DND-41 (cell line): ENCODE results near the gene DAW1.

ENCODE experiments used
- ATAC-seq: fragments of 200-7000 bp; cut with Tn5 transposase; 3 replicates; pipeline ENCODE4 v1.9.1; 2021; ENCODE audit warnings: low read depth; ENCODE audit not compliant: insufficient read depth
- DNase-seq: peaks from one replicate; pipeline ENCODE4 v3.0.0-alpha.2; 2020
- H2AFZ ChIP-seq: 2 replicates; pipeline ENCODE4 v1.6.0; 2012; ENCODE audit warnings: low read depth, low read length
- H3K27ac ChIP-seq: 2 replicates; pipeline ENCODE4 v1.5.1; 2012; ENCODE audit warnings: low read length, inconsistent platforms
- H3K27me3 ChIP-seq: fragments of 200-600 bp; sonication (generic); 2 replicates; pipeline ENCODE4 v1.6.0; 2012; ENCODE audit warnings: low read length, mild to moderate bottlenecking, inconsistent platforms; ENCODE audit not compliant: insufficient read depth, poor library complexity
- H3K36me3 ChIP-seq: 2 replicates; pipeline ENCODE4 v1.5.1; 2012; ENCODE audit warnings: low read length, inconsistent platforms; ENCODE audit not compliant: insufficient read depth
- H3K4me1 ChIP-seq: 2 replicates; pipeline ENCODE4 v1.5.1; 2012; ENCODE audit warnings: mild to moderate bottlenecking, low read length; ENCODE audit not compliant: insufficient read depth
- H3K4me2 ChIP-seq: 2 replicates; pipeline ENCODE4 v1.6.0; 2012; ENCODE audit warnings: mild to moderate bottlenecking, moderate library complexity, low read length, inconsistent platforms; ENCODE audit not compliant: insufficient read depth
- H3K4me3 ChIP-seq, 2 experiments: fragments of 200-600 bp in 1 of 2; shearing (Covaris generic) in 1 of 2; 2 replicates each; pipeline ENCODE4 v1.5.1; 2012 to 2016; ENCODE audit warnings: inconsistent platforms in 2 of 2, low read length in 2 of 2, mild to moderate bottlenecking in 2 of 2, low read depth in 1 of 2, moderate library complexity in 1 of 2
- H3K79me2 ChIP-seq: 2 replicates; pipeline ENCODE4 v1.6.0; 2012; ENCODE audit warnings: low read length, inconsistent platforms; ENCODE audit not compliant: insufficient read depth
- H3K9ac ChIP-seq: 2 replicates; pipeline ENCODE4 v1.6.0; 2012; ENCODE audit warnings: low read depth, mild to moderate bottlenecking, inconsistent platforms, low read length, moderate library complexity
- H3K9me3 ChIP-seq: 2 replicates; pipeline ENCODE4 v1.5.1; 2012; ENCODE audit warnings: low read length, moderate library complexity, mild to moderate bottlenecking, inconsistent platforms; ENCODE audit not compliant: insufficient read depth, severe bottlenecking
- H4K20me1 ChIP-seq: 2 replicates; pipeline ENCODE4 v1.6.0; 2012; ENCODE audit warnings: low read length; ENCODE audit not compliant: insufficient read depth
- CTCF ChIP-seq: IDR thresholded peaks from 2 replicates; pipeline ENCODE4 v1.5.1; 2012; ENCODE audit warnings: borderline replicate concordance, low read length, moderate library complexity, mild to moderate bottlenecking; ENCODE audit not compliant: poor library complexity, severe bottlenecking; ENCODE audit errors: extremely low read depth
- EZH2 ChIP-seq: IDR thresholded peaks from 3 replicates; pipeline ENCODE4 v1.6.1; 2012; ENCODE audit warnings: borderline replicate concordance, low read depth, mild to moderate bottlenecking, moderate library complexity, low read length, inconsistent platforms; ENCODE audit not compliant: severe bottlenecking

Gene DAW1

DNA sequence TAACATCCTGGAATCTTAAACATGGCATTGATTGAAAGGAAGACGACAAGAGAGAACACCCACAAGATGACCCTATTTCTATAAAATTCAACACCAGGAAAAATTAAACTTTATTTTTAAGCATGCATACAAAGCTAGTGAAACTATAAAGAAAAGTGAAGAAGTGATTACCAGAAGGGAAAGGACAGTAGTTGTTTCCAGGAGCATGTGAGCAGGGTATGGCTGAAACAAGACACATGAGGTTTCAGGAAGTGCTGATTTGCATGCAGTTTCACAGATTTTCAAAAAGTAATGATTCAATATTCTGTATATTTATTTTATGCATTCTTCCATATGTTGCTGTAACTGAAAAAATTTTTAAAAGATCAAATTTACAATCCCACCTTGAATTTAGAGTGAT, 24.6 kb upstream of the DAW1 start:
- H3K9ac ChIP-seq = no peak overlapping the region
- no peaks in the 10 kb centered on the region for H3K79me2 ChIP-seq
- no peaks in the 10 kb centered on the region for H3K9me3 ChIP-seq
- H3K27ac ChIP-seq = no peak overlapping the region
- ATAC-seq (no peak), DNase-seq (no peak)
- no peaks in the 10 kb centered on the region for H4K20me1 ChIP-seq
- H3K27me3 ChIP-seq = no peaks in the 10 kb centered on the region
- no peak overlapping the region for H3K4me3 ChIP-seq
- no peak overlapping the region for H2AFZ ChIP-seq
- no peaks in the 10 kb centered on the region for H3K4me1 ChIP-seq
- H3K36me3 ChIP-seq = no peaks in the 10 kb centered on the region
- TF ChIP-seq EZH2 (no peak), CTCF (no peak)
- H3K4me2 ChIP-seq = no peak overlapping the region

DNA sequence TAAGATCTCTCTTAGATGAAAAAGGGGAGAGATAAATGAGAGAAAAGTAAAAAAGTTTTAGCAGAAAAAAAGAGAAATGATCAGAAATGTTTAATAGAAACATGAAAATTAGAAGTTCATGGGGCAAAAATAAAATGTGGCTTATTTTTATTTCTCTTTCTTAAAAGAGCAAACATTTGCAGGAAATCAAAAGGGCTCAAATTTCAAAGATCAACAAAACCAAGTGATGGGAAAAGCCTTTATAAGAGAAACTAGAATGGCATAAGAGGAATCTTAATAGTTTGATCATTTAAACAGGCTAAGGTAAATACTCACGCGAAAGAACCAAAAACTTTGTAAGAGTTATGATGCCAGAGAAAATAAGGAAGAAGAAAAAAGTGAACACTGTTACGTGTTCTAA, 23.3 kb upstream of the DAW1 start:
- Histone ChIP-seq H3K27me3 (no peaks in the 10 kb centered on the region), H3K4me2 (no peak overlapping the region), H3K36me3 (no peaks in the 10 kb centered on the region), H3K4me1 (no peaks in the 10 kb centered on the region), H3K9ac (no peak overlapping the region), H3K79me2 (no peaks in the 10 kb centered on the region), H4K20me1 (no peaks in the 10 kb centered on the region), H3K9me3 (no peaks in the 10 kb centered on the region), H3K27ac (no peak overlapping the region), H2AFZ (no peak overlapping the region), H3K4me3 (no peak overlapping the region)
- ATAC-seq (no peak), DNase-seq (no peak)
- TF ChIP-seq EZH2 (no peak), CTCF (no peak)

DNA sequence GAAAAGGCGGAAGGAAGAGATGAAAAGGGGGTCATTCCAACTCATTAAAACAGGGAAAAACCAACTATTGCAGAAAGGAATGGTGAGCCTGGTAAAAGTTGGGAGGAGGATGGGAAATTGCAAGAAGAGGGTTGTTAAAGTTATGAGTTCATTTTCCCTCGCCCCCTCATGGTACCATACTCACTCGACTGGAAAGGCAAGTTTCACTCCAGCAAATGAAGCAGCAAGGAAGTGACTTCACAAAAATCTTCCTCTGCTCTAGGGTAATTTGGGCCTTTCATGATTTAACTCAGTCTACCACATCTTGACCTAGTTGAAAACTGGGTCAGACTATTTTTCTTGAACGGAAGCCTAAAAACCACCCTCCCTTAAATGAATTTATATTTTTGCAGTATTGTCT, 22.8 kb upstream of the DAW1 start:
- Histone ChIP-seq H3K27ac (no peak overlapping the region), H2AFZ (no peak overlapping the region), H3K4me1 (no peaks in the 10 kb centered on the region), H3K4me3 (no peak overlapping the region), H3K9ac (no peak overlapping the region), H3K4me2 (no peak overlapping the region), H4K20me1 (no peaks in the 10 kb centered on the region), H3K27me3 (no peaks in the 10 kb centered on the region), H3K36me3 (no peaks in the 10 kb centered on the region), H3K9me3 (no peaks in the 10 kb centered on the region), H3K79me2 (no peaks in the 10 kb centered on the region)
- ATAC-seq (no peak), DNase-seq (no peak)
- TF ChIP-seq CTCF (no peak), EZH2 (no peak)

DNA sequence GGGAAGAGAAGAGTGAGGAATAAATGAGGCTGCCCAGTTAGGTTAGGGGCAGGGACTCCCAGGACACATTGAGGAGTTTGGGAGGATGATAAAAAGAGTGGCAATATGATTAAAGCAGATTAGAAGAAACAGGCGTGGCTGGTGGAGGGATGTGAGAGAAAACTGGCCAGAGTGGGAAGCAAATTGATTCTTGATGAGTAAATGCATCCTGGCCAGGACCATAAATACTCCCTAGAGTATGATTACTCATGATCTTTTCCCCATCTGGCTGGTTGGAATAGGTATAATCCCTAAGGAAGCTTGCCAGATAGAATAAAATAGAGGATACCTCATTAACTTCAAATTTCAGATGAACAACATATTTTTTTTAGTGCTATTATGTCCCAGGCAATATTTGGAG, 21.5 kb upstream of the DAW1 start:
- H3K4me3 ChIP-seq = no peak overlapping the region
- no peak overlapping the region for H3K4me2 ChIP-seq
- H4K20me1 ChIP-seq = no peaks in the 10 kb centered on the region
- ATAC-seq (no peak), DNase-seq (no peak)
- H3K9ac ChIP-seq = no peak overlapping the region
- no peaks in the 10 kb centered on the region for H3K4me1 ChIP-seq
- no peaks in the 10 kb centered on the region for H3K36me3 ChIP-seq
- no peak for TF ChIP-seq CTCF
- no peak for TF ChIP-seq EZH2
- no peaks in the 10 kb centered on the region for H3K79me2 ChIP-seq
- H3K9me3 ChIP-seq = no peaks in the 10 kb centered on the region
- H3K27ac ChIP-seq = no peak overlapping the region
- H2AFZ ChIP-seq = no peak overlapping the region
- H3K27me3 ChIP-seq = no peaks in the 10 kb centered on the region
